Suprapubic skin (tissue), 4 donors: ENCODE data around the gene RPS6KB1.
"Not testable (repeated sequence)": the region's sequence is repeated elsewhere in the genome, so short reads cannot be mapped to it uniquely, and the experiment has no call there.

ENCODE experiments used
- CTCF ChIP-seq, 2 donors: fragments of 200-600 bp in 1 of 2; fragments of 450-650 bp in 1 of 2; sonication (generic) in 1 of 2; IDR thresholded peaks; one replicate each; pipeline ENCODE4 v1.5.1; 2016 to 2019; ENCODE audit warnings: antibody characterized with exemption in 2 of 2, mild to moderate bottlenecking in 1 of 2, moderate library complexity in 1 of 2
- POLR2A ChIP-seq, 2 donors: fragments of 450-650 bp; IDR thresholded peaks; one replicate each; pipeline ENCODE4 v1.6.1; 2017; ENCODE audit warnings: antibody characterized with exemption in 2 of 2, mild to moderate bottlenecking in 2 of 2, moderate library complexity in 2 of 2
- POLR2AphosphoS5 ChIP-seq, 3 donors: sonication (generic); formaldehyde crosslinking; IDR thresholded peaks; one replicate each; pipeline ENCODE4 v1.6.1; 2017; ENCODE audit warnings: antibody characterized with exemption in 3 of 3

DNA sequence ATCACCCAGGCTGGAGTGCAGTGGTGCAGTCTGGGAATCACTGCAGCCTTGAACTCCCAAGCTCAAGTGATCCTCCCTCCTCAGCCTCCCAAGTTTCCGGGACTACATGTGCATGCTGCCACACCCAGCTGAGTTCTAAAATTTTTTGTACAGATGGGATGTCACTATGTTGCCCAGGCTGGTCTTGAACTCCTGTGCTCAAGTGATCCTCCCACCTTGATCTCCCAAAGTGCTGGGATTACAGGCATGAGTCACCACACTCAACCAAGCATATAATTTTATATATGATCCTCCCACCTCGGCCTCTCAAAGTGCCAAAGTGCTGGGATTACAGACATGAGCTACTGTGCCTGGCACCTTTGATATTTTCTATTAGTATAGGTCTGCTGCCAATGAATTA is 78.8 kb downstream of the RPS6KB1 start:
- TF ChIP-seq POLR2AphosphoS5, CTCF, POLR2A (IDR thresholded peaks at IDR 0.05): not testable (repeated sequence)
